HG02943 (cell line): ENCODE measurements around the gene TCF4.

ENCODE experiments used
- ATAC-seq: cut with Tn5 transposase; IDR thresholded peaks from one replicate; pipeline ENCODE4 v1.9.1; 2021; ENCODE audit warnings: mild to moderate bottlenecking, low read depth, moderate library complexity; ENCODE audit not compliant: unreplicated experiment

TCF4 gene

DNA sequence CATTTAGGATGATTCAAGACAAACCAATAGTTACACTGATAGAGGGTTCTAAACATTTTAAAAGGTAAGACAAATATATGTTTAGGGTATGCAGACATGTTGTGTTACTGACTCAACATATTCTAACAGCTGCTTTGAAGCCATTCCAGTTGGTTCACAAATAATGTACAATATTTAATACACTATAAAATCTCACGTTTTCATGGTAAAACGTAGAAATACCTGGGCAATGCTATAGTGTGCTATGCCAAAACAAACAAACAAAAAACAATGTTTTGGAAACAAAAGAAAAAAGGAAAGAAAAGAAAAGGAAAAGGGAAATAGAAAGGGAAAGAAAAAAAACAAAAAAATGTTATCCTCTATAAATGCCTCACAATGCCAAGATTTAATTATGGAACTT lies 277.1 kb downstream of the TCF4 start:
- no peak for ATAC-seq

- ATAC-seq = no peak
Observed at GRCh38 chr18:55310044-55310676, 277.8 kb downstream of the TCF4 start.

DNA sequence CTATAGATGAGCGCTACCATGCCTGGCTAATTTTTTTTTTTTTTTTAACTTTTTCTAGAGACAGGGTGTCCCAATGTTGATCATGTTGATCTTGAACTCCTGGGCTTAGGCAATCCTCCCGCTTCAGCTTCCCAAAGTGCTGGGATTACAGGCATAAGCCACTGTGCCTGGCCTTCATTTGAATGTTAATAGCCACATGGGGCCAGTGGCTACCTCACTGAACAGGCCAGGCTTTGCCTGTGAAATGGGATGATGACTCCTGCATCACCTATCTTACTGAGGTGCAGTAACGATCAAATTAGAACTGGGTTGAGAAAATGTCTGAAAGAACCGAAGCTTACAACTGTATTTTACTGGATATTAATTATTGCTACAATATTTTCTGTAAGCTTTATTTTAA lies 278.7 kb downstream of the TCF4 start:
- ATAC-seq = no peak

GRCh38 chr18:55307505-55307904 lies 280.5 kb downstream of the TCF4 start:
- ATAC-seq = no peak

DNA sequence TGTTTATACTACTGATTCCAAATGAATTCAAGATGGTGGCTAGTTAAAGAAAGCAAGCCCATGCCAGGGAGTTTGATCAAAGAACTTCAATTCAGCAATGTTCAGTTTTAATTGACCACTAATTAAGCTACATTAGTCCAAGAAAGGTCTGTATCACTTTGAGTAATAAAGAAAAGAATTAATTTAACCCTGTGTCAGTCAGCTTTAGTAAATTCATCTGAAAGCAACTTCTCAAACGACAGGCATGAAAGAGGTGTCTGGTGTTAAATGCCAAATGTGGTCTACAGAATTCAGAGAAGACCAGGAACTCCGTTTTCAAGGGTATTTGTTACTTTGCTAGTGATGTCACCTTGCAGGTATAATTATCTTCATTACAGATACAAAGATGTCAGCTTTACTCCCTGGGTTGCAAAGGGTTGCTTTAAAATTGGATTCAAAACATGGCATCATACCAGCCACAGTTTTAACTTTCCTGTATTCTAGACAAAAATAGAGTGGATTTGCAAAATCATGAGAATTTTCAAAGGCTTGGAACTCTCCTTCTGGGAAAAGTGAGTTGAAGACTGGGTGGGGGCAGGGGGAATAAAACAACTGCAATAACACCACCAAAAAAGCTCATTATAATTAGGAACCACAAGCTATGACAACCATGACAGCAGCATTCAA lies 281.5 kb downstream of the TCF4 start:
- no peak for ATAC-seq

DNA sequence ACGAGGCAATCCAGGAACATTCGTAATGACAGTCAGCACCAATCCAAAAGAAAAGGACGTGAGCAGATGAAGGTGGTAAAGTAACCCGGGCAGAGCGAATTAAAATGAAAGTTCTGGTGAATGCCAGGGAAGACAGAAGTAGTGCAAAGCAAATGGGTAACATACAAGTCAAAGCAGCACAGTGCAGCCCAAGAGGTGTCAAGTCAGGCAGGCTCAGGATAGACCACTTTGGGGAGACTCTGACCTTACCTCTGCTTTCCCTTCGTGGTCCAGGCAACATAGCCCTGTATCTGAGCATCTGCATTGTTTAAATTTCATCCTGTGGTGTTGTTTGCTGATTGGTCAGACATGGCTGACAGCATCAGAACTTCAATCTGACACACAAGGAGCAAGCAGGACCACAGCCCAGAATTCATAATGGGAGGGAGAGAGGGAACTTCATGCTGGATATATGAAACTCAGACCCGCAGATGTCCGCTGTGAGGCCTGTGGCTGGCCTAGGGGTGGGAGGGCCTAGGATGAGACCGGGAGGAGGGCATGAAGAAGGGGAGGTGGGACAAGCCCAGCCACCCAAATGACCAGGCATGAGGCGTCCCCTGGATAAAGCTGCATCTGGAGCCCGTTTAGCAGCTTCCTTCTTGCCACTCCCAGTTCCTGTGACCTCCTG lies 285.7 kb downstream of the TCF4 start:
- ATAC-seq = no peak

GRCh38 chr18:55301824-55302166 lies 286.2 kb downstream of the TCF4 start:
- ATAC-seq = no peak

DNA sequence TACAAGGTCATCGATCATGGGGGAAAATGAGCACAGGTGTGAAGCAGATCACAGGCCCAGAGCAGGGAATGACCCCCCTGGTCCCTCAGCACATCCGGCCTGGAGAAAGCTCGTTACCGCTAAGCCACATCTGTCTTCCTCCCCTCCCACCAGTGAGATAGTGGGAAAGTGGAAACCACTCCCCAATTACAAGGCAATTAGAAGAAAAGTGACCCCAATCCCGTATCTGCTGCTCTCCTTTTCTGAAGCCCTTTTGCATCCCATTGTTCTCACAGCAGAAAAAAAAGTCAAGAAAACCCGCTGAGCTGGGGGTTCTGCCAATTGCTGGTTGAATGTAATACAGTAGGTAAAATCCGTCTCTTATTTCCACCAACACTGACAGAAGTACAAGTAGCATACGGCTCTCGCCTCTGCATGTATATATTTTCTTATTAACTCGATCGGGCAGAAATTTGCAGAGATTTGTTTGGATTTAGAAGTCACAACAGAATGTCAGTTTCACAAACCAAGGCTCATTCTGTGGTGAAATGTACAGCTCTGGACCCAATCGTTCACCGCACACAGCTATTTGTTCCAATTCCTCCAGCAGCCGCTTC lies 287.0 kb downstream of the TCF4 start:
- ATAC-seq = no peak

GRCh38 chr18:55300421-55300935 lies 287.5 kb downstream of the TCF4 start:
- no peak for ATAC-seq

DNA sequence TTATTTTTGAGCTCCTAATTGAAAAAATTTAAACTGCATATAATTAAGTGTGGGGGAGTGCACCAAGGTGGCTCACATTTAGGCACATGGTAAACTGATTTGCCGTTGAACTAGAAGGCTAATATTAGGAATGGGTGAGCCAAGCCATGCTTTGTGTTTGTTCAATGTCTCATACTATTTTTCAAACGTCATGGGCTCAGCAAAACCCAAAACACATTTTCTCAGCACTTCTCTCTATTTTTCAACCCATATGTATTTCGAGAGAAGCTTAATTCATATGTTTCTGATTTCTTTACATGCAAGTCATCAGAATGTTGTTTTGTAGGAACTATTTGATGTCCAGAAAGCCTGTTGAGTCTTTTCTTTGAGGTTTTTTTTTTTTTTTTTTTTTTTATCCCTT lies 291.2 kb downstream of the TCF4 start:
- no peak for ATAC-seq

- no peak for ATAC-seq
Observed at GRCh38 chr18:55296115-55296514, 291.9 kb downstream of the TCF4 start.

DNA sequence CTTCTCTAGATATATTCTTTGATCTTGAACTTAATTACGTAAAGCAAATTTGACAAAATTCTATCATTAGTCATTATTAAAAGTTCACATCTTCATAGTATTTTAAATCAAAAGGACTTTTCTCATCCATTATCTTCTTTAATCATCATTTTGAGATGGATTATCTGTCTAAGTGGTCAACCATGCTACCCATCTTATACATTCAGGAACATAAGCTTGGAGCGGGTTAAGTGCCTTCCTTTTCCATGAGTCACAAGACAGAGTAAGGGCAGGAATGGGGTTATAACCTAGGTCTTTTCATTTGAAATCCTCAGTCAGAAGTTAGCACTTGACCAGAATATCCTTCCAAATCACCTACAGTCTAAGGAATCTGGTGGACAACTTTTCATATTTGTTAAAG lies 297.1 kb downstream of the TCF4 start:
- no peak for ATAC-seq

- no peak for ATAC-seq
Observed at GRCh38 chr18:55289775-55290174, 298.2 kb downstream of the TCF4 start.

DNA sequence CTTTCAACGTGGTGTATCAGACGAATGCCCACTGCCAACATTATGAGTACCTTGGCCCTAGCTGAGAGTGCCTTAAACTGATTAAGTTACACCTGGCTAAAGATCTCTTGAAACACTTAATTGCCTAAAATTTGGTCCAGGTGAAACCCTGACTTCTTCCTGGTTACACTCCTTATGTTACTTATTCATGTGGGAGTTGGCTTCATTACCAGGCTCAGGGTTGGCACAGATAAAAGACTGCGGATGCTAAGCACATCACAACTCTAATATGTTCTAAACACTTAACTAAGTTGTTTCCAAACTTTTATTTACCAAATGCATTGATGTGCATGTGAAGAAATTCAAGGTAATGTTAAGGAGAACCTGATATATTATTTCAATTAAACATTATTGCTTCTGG lies 298.9 kb downstream of the TCF4 start:
- no peak for ATAC-seq

DNA sequence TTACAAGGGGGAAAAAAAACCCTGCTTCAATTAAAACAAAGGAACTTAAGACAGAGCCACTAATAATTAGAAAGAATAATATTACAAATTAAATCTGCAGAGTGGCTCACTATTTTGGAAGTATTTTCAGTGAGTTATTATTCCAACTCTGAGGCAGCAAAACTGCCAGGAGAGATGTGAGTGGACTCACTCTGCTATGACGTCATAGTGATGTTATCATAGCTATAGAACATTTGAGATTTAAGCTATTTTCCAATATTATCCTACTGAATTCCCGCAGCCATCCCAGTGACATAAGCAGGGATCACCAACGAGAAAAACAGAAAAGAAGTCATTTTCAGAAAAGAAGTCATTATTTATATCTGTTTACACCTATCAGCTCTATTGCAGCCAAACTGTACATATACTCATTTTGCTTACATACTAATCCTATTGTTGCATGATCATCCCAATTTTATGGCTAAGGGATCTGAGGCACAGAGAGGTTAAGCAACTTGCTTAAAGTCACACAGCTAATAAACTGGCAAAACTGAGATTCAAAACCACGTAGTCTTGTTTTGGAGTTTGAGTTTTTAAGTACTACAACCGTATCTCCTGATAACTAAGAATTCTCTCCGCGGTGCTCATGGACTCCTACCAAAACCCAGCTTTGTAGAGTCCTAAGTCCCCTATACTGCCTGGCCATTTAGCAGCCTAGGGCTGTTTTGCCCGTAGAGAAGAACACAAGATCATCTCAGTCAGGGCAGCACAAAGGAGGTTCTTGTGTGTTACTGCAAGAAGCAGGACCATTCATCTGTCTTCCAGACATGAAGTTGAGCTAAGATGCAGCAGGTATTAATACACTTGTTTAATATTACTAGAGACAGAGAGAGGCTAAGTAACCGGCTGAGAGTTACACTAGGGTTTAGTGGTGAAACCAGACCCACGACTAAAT lies 299.8 kb downstream of the TCF4 start:
- ATAC-seq = no peak

DNA sequence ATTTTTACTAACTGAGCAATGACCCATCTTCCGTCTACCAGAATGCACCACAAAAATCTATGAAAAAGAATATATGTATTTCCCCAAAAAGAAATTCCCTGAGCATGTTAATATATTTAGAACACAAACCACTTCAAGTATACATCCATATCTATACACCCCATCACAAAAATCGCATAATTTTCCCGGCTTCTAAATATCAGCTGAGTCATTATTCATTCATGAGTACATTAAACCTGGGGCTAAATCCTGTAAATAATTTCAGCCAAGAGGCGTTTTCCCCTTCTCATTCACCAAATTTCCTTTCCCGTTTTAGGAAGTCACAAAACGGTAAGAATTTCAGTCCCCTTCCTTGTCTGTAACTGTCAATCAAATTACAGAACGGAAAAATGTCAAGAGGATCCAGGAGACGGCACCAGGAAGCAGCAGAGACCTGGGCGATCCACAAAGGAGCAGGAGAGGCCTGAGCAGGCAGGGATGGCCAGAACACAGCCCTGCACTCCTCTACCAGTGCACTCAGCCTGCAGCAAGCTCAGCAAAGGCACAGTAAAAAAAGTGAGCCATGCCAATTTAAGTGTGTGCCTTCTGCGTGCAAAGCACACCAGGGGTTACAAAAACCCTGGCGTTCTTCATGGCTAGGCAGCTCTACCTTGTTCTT lies 300.7 kb downstream of the TCF4 start:
- ATAC-seq = no peak

DNA sequence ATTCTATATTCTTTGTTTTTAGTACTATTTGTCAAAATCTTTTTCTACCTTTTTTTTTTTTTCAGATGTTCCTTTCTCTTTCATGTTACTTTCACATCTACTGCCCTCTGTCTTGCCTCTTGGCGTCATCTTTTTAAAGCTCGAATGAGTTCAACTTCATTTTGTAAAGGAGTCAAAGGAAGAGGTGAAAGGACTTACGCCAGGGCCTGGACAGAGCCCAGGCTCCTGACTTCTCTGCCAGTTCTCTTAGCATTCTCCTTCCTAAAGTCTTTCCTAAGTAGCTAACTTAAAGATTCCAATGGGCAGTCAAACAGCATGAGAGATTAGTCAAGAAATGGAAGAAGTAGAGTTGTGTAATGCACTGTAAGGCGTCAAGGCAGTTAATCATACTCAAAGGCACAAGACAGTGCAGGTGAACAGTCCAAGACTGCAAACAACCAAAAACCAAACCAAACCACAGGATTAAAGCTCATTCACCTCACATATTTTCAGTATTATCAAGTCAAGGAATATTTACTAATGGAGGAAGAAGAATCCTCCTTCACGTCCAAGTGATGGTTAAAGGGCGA lies 301.7 kb downstream of the TCF4 start:
- ATAC-seq = no peak

GRCh38 chr18:55284614-55285013 lies 303.4 kb downstream of the TCF4 start:
- no peak for ATAC-seq

DNA sequence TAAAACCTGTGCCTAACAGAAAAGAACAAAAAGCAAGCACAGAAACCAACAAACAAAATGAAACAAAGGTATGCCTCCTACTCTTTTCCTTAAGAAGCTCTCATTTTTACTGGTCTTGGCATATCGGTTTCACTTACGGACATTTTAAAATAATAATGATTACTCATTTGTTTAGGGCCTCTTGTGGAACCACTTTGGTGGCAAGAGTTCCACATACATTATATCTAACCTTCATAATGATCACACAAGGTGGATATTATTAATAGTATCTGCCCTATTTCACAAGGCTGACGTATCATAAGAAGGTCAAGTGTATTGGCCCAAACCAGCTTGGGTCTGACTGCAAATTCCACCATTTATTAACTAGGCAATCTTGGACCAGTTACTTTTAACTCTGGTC lies 304.7 kb downstream of the TCF4 start:
- ATAC-seq = no peak

DNA sequence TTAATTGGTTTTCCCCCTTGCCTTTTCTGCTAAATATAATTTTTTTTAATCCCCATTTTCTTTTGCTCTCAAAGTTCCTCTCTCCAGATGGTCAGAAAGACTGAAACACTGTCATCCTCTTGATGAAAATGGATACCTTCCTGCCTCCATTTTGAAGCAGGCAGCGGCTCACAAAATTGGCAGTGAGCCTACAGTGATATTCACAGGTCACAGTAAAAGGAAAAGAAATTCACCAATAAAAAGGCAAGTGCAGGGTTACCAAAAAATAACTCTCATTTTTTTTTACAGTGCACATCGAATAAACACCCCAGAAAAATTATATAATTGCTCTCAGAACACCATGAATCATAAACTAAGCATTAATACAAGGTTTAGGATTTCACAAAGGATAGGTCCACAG lies 307.5 kb downstream of the TCF4 start:
- ATAC-seq = no peak
